ENCODE data around the gene TTC39B.

DNA sequence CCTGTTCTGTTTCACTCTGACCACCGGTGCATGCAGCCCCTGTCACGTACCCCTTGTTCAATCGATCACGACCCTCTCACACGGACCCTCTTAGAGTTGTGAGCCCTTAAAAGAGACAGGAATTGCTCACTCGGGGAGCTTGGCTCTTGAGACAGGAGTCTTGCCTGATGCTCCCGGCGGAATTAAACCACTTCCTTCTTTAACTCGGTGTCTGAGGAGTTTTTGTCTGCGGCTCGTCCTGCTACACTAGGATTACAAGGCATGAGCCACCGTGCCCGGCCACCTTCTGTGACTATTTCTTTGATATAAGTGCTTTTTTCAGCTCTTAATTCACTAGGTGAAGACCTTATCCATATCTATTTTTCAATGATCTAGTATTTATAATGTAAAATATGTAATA, 167.5 kb downstream of the TTC39B start:
- TF ChIP-seq, protein P1, sequence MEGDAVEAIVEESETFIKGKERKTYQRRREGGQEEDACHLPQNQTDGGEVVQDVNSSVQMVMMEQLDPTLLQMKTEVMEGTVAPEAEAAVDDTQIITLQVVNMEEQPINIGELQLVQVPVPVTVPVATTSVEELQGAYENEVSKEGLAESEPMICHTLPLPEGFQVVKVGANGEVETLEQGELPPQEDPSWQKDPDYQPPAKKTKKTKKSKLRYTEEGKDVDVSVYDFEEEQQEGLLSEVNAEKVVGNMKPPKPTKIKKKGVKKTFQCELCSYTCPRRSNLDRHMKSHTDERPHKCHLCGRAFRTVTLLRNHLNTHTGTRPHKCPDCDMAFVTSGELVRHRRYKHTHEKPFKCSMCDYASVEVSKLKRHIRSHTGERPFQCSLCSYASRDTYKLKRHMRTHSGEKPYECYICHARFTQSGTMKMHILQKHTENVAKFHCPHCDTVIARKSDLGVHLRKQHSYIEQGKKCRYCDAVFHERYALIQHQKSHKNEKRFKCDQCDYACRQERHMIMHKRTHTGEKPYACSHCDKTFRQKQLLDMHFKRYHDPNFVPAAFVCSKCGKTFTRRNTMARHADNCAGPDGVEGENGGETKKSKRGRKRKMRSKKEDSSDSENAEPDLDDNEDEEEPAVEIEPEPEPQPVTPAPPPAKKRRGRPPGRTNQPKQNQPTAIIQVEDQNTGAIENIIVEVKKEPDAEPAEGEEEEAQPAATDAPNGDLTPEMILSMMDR (IDR thresholded peaks at IDR 0.05; ENCODE audit: extremely low read depth in 1 of 2, insufficient read depth in 1 of 2, low read depth in 1 of 2, low read length in 2 of 2): no peak
- TF ChIP-seq EZH2 (IDR thresholded peaks at IDR 0.05; ENCODE audit: borderline replicate concordance, low read depth, low read length, severe bottlenecking): no peak
- no peak for TF ChIP-seq POLR2A (IDR thresholded peaks at IDR 0.05; ENCODE audit: low read depth, low read length)

Data from endothelial cell of umbilical vein (primary cell).